Measurements from ENCODE around the gene NPHP4. TPM values are rescaled to one million over a fixed set of nuclear protein-coding genes. Genes with fewer than 3 reads are reported as not detected.

The NPHP4 gene
- total RNA-seq, 2 experiments from 2014 or later, result 13.4 to 24.2 TPM

DNA sequence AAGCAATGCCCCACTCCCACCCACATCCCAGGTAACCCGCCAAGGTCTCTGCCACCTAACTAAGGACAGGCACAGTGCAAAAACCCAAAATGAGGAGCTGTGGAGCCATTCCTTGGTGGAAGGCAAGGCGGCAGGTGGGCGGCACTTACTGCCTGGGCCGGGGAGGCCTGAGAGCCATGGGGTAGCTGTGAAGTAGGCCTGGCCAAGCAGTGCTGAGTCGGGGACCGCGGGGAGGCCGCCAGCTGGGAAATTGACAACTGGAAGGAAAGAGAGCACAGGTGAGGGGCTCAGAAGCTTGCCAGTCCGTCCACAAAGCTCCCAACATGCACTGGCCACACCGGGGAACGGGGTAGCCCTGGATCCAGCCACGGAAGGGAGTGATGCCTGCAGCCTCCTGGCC lies 85.3 kb downstream of the NPHP4 start:
- TF ChIP-seq, protein P1, sequence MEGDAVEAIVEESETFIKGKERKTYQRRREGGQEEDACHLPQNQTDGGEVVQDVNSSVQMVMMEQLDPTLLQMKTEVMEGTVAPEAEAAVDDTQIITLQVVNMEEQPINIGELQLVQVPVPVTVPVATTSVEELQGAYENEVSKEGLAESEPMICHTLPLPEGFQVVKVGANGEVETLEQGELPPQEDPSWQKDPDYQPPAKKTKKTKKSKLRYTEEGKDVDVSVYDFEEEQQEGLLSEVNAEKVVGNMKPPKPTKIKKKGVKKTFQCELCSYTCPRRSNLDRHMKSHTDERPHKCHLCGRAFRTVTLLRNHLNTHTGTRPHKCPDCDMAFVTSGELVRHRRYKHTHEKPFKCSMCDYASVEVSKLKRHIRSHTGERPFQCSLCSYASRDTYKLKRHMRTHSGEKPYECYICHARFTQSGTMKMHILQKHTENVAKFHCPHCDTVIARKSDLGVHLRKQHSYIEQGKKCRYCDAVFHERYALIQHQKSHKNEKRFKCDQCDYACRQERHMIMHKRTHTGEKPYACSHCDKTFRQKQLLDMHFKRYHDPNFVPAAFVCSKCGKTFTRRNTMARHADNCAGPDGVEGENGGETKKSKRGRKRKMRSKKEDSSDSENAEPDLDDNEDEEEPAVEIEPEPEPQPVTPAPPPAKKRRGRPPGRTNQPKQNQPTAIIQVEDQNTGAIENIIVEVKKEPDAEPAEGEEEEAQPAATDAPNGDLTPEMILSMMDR (conservative IDR thresholded peaks at IDR 0.05; ENCODE audit: low read length), result no peak
- no peak for TF ChIP-seq EZH2phosphoT487 (IDR thresholded peaks at IDR 0.05; ENCODE audit: borderline replicate concordance, low read depth, low read length)
- Histone ChIP-seq H3K9me2 (ENCODE audit: insufficient read depth, low read length) (no peaks in the 10 kb centered on the region), H2AFZ (ENCODE audit: low read length) (no peak overlapping the region), H3K79me2 (ENCODE audit: insufficient read depth, low read depth, low read length) (no peaks in the 10 kb centered on the region), H3K36me3 (ENCODE audit: insufficient read depth, low read length) (no peaks in the 10 kb centered on the region), H3K4me1 (ENCODE audit: insufficient read depth, low read length, poor library complexity, severe bottlenecking) (peaks cover 5% of the 10 kb centered on the region), H3K4me2 (ENCODE audit: low read length) (no peak overlapping the region), H3K9me3 (ENCODE audit: low read length) (no peaks in the 10 kb centered on the region), H3K4me3 (ENCODE audit: low read depth, low read length, poor library complexity, severe bottlenecking) (no peak overlapping the region), H4K20me1 (ENCODE audit: insufficient read depth, low read length) (no peaks in the 10 kb centered on the region), H3K27ac (ENCODE audit: low read depth, low read length, poor library complexity, severe bottlenecking) (no peak overlapping the region)
- POLR2A ChIA-PET, result no interaction called here
- intact Hi-C loops (cut with micrococcal nuclease; ENCODE audit: unreplicated experiment), result no loop called here
- CTCF ChIA-PET (ENCODE audit: unreplicated experiment), result no interaction called here
- BruUV-seq (replicated peaks), result no TSS peak
- DNase-seq (ENCODE audit: low spot score), result no peak

DNA sequence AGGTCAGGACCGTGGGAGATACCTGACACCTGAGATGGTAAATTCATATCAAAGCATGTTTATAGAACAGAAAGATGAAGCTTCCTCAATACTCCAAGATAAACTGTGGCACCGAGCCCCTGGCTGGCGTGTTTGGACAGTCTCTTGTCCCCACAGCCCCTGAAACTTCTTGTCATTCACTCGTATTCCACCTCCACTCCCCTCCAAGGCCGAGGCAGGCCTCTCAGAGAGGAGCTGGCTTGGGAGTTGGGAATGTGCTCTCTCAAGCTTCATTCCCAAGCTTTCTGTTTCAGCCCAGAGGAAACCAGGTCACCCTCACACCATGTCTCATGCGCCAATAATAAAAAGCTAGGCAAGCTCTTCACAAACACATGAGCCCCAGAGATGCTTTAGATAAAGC lies 86.1 kb downstream of the NPHP4 start:
- no peak overlapping the region for H3K27ac ChIP-seq (ENCODE audit: low read depth, low read length, poor library complexity, severe bottlenecking)
- DNase-seq (ENCODE audit: low spot score), result no peak
- H2AFZ ChIP-seq (ENCODE audit: low read length), result no peak overlapping the region
- H4K20me1 ChIP-seq (ENCODE audit: insufficient read depth, low read length), result no peaks in the 10 kb centered on the region
- H3K4me1 ChIP-seq (ENCODE audit: insufficient read depth, low read length, poor library complexity, severe bottlenecking), result peaks cover 9% of the 10 kb centered on the region
- POLR2A ChIA-PET, result no interaction called here
- BruUV-seq (replicated peaks), result no TSS peak
- no peak overlapping the region for H3K4me3 ChIP-seq (ENCODE audit: low read depth, low read length, poor library complexity, severe bottlenecking)
- no peak overlapping the region for H3K4me2 ChIP-seq (ENCODE audit: low read length)
- H3K9me2 ChIP-seq (ENCODE audit: insufficient read depth, low read length), result no peaks in the 10 kb centered on the region
- no peaks in the 10 kb centered on the region for H3K36me3 ChIP-seq (ENCODE audit: insufficient read depth, low read length)
- CTCF ChIA-PET (ENCODE audit: unreplicated experiment), result no interaction called here
- no peaks in the 10 kb centered on the region for H3K79me2 ChIP-seq (ENCODE audit: insufficient read depth, low read depth, low read length)
- H3K9me3 ChIP-seq (ENCODE audit: low read length), result no peaks in the 10 kb centered on the region
- TF ChIP-seq EZH2phosphoT487 (IDR thresholded peaks at IDR 0.05; ENCODE audit: borderline replicate concordance, low read depth, low read length), result no peak
- TF ChIP-seq, protein P1 (conservative IDR thresholded peaks at IDR 0.05; ENCODE audit: low read length), result no peak
- intact Hi-C loops (cut with micrococcal nuclease; ENCODE audit: unreplicated experiment), result no loop called here

DNA sequence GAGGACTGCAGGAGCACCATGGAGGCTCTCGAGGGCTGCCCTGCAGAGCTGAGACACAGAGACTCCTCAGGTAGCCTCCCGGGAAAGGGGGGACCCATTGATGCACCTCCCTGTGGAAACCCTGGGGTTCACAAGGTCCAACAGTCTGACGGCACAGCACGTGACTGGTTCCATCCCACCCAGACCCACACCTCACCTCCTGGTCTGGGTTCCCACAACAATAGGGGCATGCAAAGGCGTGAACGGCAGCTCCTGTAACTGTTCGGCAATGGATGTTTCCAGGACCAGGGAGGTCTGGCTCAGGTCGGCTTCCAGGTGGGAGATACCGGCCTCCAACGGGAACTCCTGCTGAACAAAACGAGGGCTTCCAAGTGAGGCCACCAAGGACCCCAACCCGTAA lies 86.8 kb downstream of the NPHP4 start:
- no TSS peak for BruUV-seq (replicated peaks)
- Histone ChIP-seq H2AFZ (ENCODE audit: low read length) (no peak overlapping the region), H3K9me2 (ENCODE audit: insufficient read depth, low read length) (no peaks in the 10 kb centered on the region), H3K9me3 (ENCODE audit: low read length) (no peaks in the 10 kb centered on the region), H4K20me1 (ENCODE audit: insufficient read depth, low read length) (no peaks in the 10 kb centered on the region), H3K79me2 (ENCODE audit: insufficient read depth, low read depth, low read length) (no peaks in the 10 kb centered on the region), H3K4me2 (ENCODE audit: low read length) (no peak overlapping the region), H3K27ac (ENCODE audit: low read depth, low read length, poor library complexity, severe bottlenecking) (no peak overlapping the region), H3K36me3 (ENCODE audit: insufficient read depth, low read length) (no peaks in the 10 kb centered on the region), H3K4me3 (ENCODE audit: low read depth, low read length, poor library complexity, severe bottlenecking) (no peak overlapping the region), H3K4me1 (ENCODE audit: insufficient read depth, low read length, poor library complexity, severe bottlenecking) (peaks cover 9% of the 10 kb centered on the region)
- ChIA-PET POLR2A (no interaction called here), CTCF (ENCODE audit: unreplicated experiment) (no interaction called here)
- TF ChIP-seq, protein P1 (conservative IDR thresholded peaks at IDR 0.05; ENCODE audit: low read length), result no peak
- no peak for TF ChIP-seq EZH2phosphoT487 (IDR thresholded peaks at IDR 0.05; ENCODE audit: borderline replicate concordance, low read depth, low read length)
- intact Hi-C loops (cut with micrococcal nuclease; ENCODE audit: unreplicated experiment), result no loop called here
- DNase-seq (ENCODE audit: low spot score), result no peak
